Activated CD8-positive, alpha-beta memory T cell treated with anti-CD3 and anti-CD28 coated beads for 1 hour (primary cell): Measurements from ENCODE around the gene ATPAF1.

Source experiments
- DNase-seq, 2 donors: peaks; one replicate each; pipeline ENCODE4 v3.0.0-alpha.2; 2020; ENCODE audit warnings: low read depth in 1 of 2; ENCODE audit errors: extremely low read depth in 1 of 2

ATPAF1 gene

DNA sequence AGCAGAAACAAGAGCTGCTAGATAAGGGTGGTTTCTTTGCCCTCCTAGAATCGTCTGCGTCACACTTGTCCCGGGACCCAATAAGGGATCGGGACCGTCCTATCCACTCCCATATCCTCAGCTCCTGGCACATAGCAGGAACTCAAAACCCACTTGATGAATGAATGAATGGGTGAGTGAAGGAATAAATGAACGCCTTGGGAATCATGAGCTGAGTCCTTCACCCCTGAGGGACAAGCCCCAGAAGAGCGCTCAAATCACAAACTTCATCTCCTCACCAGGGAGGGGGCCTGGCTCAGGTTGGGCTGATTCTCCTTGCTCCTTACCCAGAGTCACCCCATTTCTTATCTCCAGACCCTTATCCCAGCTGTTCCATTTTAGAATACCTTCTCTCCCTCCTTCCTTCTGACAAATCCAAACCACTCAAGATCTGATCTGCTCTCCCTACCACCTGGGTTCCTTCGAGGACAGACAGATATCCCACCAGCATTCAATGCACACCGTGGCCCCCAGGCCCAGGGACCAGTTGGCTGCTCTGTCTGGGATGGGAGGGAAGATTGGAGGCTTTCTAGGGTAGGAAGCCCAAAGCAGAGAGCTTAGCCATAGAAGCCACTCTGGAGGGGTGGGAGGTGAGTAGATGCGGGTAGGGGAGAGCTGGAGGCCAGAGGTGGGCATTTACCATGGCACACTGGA is 50.9 kb downstream of the ATPAF1 start:
- no peak for DNase-seq

DNA sequence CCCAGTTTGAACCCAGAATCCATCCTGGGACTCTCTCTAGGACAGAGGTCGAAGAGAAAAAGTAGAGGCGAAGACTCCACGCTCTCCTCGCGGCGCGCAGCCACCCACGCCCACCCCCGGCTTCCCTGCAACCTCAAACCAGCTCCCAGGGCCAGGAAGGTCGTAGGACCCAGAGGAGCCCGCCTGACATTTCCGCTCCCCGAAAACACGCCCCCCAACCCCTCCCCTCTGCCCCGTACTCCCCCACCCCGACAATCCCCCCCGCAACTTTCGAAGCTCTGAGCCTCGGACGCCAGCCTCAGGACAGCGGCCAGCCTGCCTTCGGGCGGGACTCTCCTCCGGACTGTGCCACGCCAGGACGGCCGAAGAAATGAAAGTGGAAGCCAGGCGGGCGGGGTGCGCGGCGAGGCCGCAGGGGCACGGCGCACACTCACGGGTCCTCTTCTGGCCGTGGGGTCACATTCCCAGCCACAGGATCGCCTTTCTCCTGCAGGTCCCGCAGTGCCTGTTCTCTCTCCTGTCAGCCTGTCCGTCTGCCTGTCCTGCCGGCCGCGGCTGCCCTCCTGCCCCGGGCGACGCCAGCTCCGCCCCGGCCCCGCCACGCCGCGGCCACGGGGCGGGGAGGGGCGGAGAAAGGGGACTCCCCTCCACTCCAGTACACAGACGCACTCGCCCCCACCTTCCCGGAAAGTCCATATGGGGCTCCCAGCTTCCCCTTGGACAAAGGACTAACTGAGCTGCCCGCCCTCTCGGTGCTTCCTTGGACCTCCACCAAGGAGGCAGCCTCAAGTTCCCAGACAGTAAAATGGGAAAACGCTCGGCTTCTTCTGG is 51.7 kb downstream of the ATPAF1 start, which contains the start of gene MOB3C:
Gene MOB3C, minus strand, starts transcription at position 535 of the 831 bp plus-strand sequence. CDS start 3,490 bp downstream, outside the sequence.
- DNase-seq, result peak; percentile 26 to 48

DNA sequence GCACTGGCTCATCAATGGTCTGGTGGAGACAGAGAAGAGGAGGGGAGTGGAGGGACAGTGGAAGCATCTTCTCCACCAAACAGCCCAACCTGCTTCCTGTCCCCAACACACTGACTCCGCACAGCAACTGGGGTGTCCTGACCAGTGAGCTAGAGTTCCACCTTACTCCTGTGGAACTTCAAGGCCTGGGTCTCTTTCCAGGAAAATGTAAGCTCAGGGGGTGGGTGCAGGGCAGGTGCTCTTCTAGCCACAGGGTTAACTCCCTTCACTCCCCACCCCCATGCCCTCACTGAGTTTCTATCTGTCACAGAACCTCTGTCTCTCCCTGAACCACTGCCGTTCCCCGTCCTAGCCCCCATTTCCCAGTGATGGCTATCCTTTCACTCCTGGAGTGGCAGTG is 52.4 kb downstream of the ATPAF1 start:
- DNase-seq, result no peak

DNA sequence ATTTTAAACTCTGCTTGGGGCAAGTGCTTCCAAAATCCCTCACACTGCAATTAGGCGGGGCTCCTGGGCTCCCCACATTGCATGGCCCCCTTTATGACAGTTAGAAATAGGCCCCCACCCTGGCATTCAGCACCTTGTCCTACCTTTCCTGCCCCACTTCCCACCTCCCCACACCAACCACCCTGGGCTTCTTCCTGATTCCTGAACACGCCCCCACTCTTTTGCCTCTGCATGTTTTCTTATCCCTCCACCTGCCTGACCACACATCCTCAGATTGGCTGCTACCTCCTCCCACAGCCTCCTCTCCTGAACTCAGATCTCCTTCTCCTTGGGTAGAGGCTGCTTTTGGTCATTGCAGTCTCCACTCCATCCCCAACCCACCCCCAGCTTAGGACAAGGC is 53.1 kb downstream of the ATPAF1 start:
- no peak for DNase-seq

DNA sequence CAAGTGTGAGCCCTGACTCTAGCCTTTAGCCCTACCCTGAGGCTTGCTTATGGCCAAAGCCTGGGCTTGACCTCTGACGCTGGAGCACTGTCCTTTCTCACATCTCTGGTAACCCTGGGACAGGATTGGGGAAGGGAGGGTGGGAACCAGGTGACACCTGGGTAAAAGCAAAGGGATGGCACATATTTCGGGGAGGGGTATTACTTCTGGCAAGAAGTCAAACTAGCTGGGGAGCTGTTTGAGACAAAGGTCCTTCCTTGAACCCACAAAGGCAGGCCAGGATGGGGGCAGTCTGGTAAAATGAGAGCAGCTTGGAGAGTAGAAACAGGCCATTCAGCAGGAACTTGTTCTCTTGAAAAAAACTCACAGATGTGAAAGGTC is 53.6 kb downstream of the ATPAF1 start:
- DNase-seq, result no peak

DNA sequence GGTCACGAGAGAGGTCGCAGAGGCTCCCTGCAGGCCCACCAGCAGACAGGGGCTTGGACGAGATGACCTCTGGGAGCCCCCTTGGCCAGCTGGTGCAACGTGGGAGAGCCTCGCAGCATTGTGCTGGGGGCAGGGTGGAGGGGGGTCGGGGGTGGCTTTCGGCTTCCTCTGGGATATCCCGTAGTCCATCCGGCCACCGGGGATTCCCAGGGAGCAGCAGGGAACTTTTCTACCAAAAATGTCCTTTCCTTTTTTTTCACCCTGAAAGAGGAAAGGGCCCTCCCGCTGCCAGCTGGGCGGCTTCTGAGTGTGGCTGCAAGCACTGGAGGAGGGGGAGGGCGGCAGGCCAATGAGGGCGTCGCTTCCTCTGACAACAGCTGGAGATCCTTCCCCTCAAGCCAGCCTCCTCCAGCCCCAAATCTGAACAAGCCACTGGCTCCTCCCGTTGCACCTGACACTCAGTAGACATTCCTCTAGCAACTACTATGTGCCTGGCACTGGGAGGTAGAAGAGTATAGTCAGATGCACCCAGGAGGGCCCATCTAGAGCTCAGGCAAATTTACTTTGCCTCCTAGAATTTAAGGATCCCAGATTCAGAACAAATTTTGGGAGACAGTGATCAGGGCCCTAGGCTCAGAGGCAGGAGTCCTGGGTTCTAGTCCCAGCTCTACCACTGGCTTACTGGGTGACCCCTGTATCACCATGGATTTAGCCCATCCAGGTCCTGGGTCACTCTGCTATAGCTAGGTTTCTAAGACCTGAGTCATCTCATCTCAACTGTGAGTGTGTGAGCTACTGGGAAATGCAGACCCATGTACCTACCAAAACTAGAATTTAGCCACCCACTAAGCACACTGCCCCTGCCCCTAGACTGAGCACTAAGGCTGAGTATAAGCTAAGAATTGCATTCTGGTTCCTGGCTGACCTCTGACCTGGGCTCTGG is 54.2 kb downstream of the ATPAF1 start:
- no peak for DNase-seq

DNA sequence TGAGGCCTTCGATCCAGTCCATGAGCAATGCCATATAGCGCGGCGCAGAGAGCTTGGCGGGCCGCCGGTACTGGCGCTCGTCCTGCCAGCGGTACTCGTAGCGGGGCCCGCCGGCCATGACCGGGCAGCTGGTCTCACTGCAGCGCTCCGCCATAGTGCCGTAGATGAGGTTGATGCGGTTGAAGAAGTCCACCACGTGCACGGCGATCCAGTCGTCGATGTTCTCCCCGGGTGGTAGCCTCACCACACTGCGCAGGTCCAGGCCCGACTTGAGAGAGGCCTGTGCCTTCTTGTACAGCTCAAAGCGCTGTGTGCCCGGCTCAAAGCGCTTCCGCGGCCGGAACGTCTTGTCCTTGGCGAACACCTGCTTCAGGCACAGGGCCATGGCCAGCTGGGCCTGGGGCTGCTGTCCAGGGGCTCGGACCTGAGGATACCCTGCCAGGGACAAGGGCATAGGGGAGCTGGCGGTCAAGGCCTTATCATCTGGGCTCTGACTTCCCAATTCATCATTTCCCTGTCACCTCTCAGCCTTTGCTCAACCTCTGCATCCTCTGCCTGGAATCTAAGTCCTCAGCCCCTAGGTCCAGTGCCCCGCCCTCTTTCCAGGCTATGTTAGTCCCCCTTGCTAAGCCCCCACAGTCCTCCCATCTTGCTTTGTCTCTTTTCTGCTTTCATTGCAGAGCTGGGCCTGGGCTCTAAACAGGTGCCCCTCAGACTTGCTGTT is 55.1 kb downstream of the ATPAF1 start:
- DNase-seq, result no peak

DNA sequence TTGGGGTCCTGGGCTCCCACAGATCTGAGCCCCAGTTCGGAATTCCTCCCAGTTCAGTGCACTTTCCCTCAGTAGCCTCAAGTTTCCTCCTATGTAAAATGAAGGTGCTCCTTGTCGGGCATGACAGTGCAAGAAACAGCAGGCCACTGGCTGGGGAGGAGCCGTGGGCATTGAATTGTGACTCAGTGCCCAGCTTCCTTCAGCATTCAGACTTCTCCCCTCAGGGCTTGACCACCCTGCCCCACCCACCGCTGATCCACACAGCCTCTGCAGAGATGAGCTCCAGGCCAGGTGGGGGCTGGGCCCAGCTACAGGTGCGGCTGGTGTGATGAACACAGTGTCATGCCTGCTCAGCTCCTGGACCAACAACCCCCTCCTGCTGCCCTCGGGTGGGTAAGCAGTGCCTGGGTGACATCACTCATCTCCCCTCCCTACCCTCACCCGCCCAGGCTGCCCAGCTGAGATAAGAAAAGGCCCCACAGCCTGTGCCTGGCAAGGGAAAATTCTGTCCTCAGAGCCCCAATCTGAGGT is 56.4 kb downstream of the ATPAF1 start:
- no peak for DNase-seq

DNA sequence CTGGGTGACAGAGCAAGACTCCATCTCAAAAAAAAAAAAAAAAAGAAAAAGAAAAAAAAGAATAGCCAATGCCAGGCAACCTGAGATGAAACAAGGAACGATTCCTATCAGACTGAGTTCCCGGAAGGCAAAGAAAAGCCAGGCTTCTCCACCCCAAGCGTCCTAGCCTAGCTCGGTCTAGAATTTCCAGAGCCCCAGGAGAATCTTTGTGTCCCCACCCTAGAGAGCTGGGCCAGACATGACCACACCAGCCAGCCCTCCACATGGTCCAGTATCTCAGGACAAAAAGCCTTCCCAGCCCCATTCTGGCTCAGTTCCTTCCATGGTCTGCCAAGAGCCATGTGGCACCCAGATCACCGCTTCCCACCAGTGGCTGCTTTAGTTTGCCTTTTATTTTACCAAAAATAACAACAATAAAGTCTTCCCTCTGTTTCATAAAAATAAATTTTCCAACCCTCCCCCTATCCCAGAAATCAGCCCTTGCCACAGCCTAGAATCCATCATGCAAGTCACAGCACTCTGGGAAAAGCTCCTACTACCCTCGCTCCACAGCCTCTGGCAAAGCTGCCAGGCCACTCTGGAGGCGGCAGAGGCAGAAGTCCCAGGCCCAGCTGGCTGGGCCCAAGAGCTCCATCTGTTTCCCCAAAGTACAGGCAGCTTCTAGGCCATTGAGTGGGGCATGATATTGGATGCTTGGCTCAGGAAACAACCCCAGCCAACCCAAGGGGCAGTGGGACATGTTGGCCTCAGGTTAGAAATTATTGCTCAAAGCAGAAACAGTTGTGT is 60.6 kb downstream of the ATPAF1 start:
- no peak for DNase-seq

DNA sequence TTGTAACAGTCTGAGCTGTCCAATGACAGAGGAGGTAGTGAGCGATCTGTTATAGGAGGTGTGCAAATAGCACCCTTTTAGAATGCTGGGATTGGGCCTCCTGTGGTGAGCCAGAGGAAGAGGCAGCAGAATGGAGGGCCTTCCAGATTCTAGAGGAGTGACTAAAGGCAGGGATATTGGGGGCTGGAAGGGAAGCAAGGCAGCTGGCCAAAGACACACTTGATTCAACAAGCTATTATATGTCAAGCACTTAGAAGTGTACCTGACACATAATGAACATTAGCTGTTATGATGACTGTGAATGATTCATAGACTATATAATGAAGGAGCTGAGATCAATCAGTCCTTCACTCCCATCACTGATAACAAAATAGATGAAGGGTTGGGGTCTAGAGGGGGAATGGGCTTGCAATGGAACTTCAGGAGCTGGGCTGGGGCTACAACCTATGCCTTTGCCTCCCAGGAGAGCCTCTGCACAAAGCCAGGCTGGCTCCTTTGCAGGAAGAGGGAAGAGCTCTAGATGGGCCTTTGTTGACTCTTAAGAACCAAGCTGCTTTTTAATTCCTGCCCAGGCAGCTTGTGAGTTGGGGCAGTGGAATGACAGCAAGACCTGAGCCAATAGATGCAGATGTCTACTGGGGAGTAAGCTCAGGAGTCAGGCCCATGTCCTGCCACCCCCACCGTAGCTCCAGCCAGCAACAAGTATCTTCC is 61.8 kb downstream of the ATPAF1 start:
- no peak for DNase-seq

DNA sequence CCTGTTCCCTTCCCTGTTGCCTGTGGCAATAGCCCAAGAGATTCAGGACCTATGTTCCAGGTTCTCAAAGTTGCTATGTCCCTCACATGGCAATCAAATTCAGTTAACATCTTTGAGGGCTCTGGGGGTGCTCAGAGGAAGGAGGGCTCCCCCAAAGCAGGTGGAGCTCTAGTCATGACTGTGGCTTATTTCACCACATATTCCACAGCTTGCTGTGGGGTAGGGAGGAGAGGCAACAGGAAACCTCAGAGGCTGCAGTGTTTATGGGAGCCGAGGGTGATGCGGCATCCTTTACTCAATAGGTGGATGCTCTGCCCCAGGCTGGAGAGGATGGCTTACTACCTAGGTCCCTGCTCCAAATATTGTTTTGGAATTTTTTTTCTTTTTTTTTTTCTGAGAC is 62.9 kb downstream of the ATPAF1 start:
- peak in 1 of 2 donors; percentile 17 for DNase-seq

DNA sequence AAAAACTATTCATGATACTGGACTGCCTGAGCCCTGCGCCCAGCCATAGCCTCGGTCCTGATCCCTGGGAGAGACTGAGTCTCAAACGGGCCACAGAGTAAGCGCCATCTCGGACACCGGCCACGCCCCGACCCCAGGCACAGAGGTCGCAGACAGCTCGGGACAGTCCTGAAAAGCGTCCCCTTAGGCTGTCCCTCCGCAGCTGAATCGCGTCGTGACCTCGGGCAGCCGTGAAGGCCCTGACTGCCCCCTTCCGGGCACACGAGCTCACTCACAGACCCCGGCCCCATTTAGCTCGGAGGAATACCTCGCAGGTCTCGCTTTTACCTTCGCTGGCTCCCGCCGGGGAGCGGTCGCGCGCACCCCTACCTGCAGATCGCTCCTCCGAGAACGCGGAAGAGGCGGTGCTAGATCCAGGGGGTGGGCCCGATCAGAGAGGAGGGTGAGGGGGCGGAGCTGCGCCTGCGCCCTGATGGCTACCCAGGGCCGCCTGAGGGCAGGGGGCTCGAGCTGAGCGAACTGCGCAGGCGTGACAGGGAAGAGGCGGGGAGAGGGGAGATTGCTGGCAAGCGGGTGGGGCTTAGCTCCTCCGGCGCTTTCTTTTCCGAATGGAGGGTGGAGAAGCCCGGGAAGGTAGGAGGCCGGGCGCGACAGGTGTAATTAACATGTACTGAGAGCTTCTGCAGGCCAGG is 64.2 kb downstream of the ATPAF1 start, which contains the start of gene MKNK1:
Gene MKNK1, minus strand, starts transcription at position 411 of the 692 bp plus-strand sequence. CDS start 20,941 bp downstream, outside the sequence.
- DNase-seq, result peak; percentile 95 to 97

DNA sequence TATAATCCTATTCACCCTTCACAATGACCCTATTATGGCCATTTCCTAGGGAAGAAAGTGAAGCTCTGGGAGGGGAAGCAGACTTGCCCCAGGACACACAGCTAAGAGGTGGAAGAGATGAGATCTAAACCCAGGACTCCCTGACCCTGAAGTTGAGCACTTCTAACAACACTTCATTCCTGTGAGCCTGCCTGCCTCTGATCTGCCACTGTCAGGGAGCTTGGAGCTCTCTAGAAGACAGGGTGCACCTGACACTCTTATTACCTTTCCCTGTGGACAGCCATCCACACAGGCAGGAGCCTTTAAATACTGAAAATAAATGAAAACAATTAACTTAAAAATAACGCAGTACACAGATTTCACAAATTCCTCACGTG is 64.7 kb downstream of the ATPAF1 start:
- no peak for DNase-seq

DNA sequence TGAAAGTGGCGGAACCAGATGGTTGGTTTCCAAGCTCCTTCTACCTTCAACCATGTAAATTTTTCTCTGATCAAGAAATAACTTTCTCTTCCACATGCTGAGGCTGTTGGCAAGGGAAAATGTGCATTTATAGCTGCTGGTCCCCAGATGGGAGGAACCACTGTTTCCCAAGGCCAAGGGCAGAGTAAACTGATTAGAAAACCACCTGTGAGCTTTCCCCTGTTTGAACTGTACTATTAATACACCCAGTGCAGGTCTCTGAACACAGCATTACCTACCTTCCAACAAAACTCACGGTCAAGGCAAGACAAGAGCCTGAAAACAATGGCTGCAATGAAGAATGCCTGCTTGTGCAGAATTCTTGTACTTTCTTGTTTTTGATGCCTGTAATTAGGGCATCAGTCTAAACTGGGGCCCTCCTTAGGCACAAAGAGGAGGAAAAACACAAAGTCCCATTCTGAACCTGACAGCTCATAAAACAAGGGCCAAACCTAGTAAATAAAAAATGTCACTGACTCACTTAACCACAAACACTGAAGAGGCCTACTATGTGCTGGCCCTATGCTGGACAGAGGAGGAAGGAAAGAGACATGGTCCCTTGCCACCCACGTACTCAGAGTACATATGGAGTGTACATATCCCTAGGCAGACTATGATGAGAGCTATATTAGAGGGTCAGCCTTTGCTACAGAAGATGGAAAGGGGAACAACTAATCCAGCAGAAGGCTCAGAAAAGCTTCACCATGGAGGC is 66.7 kb downstream of the ATPAF1 start:
- DNase-seq, result no peak

DNA sequence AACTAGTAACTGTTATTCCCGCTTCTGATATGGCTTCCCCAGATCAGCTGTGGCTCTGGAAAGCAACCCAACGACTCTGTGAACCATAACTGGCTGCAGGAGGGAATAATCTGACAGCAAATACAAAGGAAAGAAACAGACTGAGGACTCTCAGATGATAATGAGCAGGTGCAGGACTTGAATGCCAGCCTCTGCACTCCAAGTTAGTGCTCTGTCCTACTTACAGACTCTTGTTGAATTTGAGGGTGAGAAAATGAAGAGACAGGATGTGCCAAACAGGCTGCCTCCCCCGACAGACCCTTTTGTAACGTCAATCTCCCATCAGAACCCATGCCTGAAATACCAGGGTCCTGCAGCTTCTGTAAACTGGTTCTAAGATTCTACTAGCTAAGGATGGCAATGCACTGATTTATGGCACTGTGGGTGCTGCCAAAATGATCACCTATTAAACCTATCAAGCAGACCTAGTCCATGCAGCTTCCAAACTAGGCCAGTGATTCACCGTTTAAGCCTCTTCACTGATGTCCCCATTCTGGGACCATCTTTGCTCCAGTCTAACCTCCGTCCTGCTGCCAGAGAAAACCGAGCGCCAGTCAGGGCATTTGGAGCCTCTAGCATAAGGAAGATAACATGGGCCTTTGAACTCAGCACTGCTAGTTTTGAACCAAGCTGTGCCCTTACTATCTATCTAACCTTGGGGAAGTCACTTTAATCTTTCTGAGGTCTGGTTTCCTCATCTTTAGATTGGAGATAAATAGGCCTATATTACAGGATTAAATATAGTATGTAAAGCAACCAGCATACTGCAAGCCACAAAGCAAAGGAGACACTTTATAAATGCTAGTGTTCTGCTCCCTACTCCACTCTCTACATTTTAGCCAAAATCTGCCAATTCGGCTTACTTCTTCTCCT is 68.8 kb downstream of the ATPAF1 start:
- DNase-seq, result no peak

DNA sequence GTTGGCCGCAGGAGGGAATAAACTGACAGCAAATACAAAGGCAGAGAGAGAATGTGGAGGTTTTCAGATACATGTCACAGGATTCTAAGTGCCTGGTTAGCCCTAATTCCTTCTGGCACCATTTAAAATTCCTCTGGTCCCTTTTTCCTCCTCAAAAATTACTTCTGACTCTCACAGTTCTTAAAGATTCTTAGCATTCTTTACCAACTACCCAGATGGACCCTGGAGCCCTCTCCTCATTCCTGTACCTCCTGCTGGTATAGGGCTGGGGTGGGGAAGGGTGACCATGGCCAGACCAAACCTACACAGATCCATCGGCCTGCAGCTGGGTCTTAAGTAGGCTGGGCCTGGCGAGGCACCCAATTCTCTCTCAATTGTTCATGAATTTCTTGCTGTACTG is 71.3 kb downstream of the ATPAF1 start:
- no peak for DNase-seq
